A673 (cell line): ENCODE data around the gene FYCO1.

Source experiments
- EZH2 ChIP-seq: fragments of 200-600 bp; sonication (generic); IDR thresholded peaks from 2 replicates; pipeline ENCODE4 v1.6.1; 2017; ENCODE audit warnings: borderline replicate concordance, low read depth, mild to moderate bottlenecking, mixed read lengths, antibody characterized with exemption, low read length; ENCODE audit not compliant: poor library complexity, severe bottlenecking
- TF ChIP-seq, protein P1 (sequence below): fragments of 300-800, 200-600 bp; sonication (generic); conservative IDR thresholded peaks from 2 replicates; pipeline ENCODE4 v1.5.1; 2017; ENCODE audit warnings: low read depth, mild to moderate bottlenecking, antibody characterized with exemption, low read length, moderate library complexity, mixed read lengths

DNA sequence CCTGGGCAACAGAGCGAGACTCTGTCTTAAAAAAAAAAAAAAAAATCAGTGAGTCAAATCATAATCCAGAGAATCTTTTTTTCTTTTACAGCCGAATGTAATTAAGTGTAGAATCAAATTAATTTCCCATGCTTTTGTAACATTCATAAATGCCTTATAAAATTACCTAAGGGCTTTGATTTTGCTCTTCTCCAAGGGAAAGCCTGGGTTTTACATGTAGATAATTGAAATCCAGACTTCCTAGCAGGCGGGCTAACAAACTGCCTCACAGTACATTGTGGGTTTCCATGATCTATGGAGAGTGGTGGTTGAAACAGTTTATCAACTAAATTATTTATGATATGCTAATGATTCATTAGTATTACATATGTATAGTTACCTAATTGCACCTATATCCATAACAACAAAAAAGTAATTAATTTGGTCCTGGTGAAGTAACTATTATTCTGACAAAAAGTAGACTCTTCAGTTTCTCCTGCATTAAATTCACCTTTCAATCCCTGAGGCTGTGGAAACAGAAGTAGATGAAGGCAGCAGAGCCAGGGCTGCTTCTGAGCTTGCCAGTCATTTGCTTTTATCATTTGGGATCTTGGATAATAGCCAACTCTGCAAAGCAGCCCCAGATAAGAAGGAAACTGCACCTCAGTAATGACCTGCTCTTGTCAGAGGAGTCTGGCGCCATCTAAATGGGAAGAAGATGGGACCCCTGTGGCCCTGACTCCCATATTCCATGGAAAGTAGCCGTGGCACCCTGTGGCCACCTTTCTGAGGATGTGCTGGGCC, 99.7 kb downstream of the FYCO1 start:
- TF ChIP-seq, protein P1, sequence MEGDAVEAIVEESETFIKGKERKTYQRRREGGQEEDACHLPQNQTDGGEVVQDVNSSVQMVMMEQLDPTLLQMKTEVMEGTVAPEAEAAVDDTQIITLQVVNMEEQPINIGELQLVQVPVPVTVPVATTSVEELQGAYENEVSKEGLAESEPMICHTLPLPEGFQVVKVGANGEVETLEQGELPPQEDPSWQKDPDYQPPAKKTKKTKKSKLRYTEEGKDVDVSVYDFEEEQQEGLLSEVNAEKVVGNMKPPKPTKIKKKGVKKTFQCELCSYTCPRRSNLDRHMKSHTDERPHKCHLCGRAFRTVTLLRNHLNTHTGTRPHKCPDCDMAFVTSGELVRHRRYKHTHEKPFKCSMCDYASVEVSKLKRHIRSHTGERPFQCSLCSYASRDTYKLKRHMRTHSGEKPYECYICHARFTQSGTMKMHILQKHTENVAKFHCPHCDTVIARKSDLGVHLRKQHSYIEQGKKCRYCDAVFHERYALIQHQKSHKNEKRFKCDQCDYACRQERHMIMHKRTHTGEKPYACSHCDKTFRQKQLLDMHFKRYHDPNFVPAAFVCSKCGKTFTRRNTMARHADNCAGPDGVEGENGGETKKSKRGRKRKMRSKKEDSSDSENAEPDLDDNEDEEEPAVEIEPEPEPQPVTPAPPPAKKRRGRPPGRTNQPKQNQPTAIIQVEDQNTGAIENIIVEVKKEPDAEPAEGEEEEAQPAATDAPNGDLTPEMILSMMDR, result no peak
- no peak for TF ChIP-seq EZH2
